Heart left ventricle (tissue), 13 donors: Measurements from ENCODE around the gene YPEL2.
A peak's percentile ranks its signal among the peaks of the same experiment; 100 is the strongest.

Experiments
- POLR2A ChIP-seq, 2 donors: fragments of 450-650 bp; IDR thresholded peaks; one replicate each; pipeline ENCODE4 v1.6.1; 2017; ENCODE audit warnings: antibody characterized with exemption in 2 of 2, mild to moderate bottlenecking in 2 of 2, moderate library complexity in 2 of 2
- TF ChIP-seq, protein P1 (sequence below), 12 donors: fragments of 200-600 bp; sonication (generic) in 4 of 12; IDR thresholded peaks; one replicate each; pipeline versions ENCODE4 v1.5.0 to v1.8.0; 2018 to 2022; ENCODE audit warnings: antibody characterized with exemption in 12 of 12, mild to moderate bottlenecking in 5 of 12
- donor health status: ischemic (EF 13 %, LVEDD 7.1; RV severe dilation, severe dysfunction).
- donor health status: DM: no; HTN: yes; CAD: no.
- donor health status: DM: no; HTN: no; CAD: no.
- donor health status: ischemic (EF 25% LVEDD 6.9; RV normal size, moderate dysfunction).
- donor health status: ischemic (EF 25% LVEDD 5.7; RV mildly dilated, moderate dysfunction).
- donor health status: ischemic (EF 35%, LVEDD 5.7; RV mildly dilated, moderate dysfunction).
- donor health status: nonischemic (EF 11% LVEDD 7.7; RV severe dilation, severe dysfunction).
- donor health status: DM: yes; HTN: yes; CAD: no.
- donor health status: PGD.
- donor health status: ischemic (EF 29% LVEDD 5.4; RV normal size, mild dysfunction).
- donor health status: nonischemic (EF 23%, LVEDD 6.1; RV moderate dilation, normal function).

DNA sequence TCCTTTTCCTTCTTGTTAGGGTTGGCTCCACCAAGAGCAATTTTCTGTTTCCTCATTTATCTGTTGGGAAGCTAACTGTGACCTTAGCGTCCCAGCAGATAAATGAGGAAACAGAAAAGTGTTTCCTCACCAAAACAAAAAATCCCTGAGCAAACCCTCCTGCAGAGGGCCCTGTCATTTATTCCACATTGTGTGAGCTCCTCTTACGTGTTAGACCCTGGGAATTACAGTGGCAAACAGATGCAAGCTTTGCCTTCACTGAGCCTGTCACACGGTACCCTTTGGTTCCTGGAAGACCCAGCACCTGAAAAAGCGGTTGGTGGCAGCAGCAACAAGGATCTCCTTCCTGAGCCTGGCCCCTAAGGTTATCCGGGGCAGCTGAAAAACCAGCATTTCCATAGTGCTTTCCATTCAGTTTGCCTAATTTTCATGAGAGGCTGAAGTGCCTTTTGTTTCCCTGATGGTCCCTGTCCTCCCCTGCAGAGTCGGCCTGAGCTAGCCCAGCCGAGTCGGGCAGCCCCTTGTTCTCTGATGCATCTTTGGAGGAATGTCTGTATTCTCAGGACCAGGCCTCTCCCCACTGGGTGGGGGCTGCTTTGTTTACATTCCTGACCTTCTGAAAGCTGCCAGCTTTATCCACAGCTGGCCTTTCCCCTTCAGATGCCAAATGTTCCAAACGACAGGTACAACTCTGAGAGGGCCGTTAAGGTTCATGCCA lies 34.7 kb downstream of the YPEL2 start:
- TF ChIP-seq, protein P1, sequence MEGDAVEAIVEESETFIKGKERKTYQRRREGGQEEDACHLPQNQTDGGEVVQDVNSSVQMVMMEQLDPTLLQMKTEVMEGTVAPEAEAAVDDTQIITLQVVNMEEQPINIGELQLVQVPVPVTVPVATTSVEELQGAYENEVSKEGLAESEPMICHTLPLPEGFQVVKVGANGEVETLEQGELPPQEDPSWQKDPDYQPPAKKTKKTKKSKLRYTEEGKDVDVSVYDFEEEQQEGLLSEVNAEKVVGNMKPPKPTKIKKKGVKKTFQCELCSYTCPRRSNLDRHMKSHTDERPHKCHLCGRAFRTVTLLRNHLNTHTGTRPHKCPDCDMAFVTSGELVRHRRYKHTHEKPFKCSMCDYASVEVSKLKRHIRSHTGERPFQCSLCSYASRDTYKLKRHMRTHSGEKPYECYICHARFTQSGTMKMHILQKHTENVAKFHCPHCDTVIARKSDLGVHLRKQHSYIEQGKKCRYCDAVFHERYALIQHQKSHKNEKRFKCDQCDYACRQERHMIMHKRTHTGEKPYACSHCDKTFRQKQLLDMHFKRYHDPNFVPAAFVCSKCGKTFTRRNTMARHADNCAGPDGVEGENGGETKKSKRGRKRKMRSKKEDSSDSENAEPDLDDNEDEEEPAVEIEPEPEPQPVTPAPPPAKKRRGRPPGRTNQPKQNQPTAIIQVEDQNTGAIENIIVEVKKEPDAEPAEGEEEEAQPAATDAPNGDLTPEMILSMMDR (IDR thresholded peaks at IDR 0.05): peak in 3 of 12 donors; percentile 15 to 40 (median 22)
- TF ChIP-seq POLR2A (IDR thresholded peaks at IDR 0.05): peak in 1 of 2 donors; percentile 26
